HG03280 (cell line): ENCODE results near the gene SH3GL1.
A peak's percentile ranks its signal among the peaks of the same experiment; 100 is the strongest.

Experiments
- ATAC-seq: cut with Tn5 transposase; IDR thresholded peaks from one replicate; pipeline ENCODE4 v1.9.1; 2021; ENCODE audit warnings: mild to moderate bottlenecking, moderate library complexity; ENCODE audit not compliant: unreplicated experiment

Gene SH3GL1

DNA sequence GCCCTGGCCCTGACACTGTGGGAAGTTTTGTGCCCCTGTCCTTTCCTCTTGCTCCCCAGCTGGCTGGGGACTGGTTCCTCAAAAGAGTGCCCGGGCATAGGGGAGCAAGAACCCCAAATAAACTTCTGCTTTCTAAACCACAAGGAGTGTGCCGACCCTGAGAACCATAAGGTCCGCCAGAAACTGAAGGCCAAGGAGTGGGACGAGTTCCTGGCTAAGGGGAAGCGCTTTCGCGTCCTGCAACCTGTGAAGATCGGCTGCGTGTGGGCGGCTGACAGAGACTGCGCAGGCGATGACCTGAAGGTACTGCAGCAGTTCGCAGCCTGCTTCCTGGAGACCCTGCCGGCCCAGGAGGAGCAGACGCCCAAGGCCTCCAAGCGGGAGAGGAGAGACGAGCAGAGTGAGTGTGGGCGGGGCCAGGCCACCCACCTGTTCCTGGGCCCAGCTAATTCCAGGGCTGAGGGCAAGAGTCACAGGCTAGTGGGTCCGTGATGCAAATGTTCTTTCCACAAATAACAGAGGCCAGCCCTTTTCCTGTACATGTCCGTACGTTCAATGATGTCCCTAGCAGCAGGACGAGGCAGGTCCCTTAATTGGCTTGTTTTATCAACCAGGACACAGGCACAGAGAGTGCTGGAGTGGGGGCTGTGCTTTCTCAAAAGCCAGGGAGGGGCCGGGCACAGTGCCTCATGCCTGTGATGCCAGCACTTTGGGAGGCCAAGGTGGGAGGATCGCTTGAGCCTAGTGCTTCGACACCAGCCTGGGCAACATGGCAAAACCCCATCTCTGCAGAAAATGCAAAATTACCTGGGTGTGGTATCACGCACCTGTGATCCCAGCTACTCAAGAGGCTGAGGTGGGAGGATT, 31.7 kb upstream of the SH3GL1 start:
- no peak for ATAC-seq

DNA sequence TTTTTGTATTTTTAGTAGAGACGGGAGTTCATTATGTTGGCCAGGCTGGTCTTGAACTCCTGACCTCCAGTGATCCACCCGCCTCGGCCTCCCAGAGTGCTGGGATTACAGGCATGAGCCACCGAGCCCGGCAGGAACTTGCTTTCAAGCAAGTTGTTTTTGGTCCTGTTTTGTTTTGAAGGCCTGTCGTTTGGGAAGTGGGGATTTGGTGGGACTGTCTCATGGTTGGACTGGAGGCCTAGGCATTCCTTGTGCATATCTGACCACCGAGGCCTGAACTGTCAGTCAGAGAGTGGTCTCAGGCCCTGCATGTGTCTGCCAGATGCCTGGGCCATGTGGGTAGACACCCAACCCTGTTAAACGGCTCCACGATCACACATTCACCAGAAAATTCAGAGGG, 30.9 kb upstream of the SH3GL1 start:
- no peak for ATAC-seq

- no peak for ATAC-seq
Measured at GRCh38 chr19:4430760-4431159, 30.4 kb upstream of the SH3GL1 start.

DNA sequence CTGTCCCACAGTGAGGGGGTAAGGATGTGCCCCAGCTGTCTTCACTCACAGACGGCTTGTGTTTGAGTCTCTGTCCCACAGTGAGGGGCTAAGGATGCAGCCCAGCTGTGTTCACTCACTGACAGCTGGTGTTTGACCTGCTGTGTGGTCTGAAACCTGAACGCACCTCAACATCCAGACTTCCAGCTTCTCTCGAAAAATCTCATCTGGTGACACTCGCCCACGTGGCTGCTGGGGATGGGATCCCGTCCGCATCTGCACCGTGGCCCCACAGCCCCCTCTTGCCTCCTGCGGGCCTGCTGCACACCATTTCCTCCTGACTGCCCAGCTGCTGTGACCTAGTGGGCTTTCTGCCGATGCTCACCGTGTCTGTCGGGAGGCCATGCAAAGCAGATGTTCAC, 29.4 kb upstream of the SH3GL1 start:
- ATAC-seq: no peak

- ATAC-seq: no peak
Measured at GRCh38 chr19:4429256-4429655, 28.9 kb upstream of the SH3GL1 start.

DNA sequence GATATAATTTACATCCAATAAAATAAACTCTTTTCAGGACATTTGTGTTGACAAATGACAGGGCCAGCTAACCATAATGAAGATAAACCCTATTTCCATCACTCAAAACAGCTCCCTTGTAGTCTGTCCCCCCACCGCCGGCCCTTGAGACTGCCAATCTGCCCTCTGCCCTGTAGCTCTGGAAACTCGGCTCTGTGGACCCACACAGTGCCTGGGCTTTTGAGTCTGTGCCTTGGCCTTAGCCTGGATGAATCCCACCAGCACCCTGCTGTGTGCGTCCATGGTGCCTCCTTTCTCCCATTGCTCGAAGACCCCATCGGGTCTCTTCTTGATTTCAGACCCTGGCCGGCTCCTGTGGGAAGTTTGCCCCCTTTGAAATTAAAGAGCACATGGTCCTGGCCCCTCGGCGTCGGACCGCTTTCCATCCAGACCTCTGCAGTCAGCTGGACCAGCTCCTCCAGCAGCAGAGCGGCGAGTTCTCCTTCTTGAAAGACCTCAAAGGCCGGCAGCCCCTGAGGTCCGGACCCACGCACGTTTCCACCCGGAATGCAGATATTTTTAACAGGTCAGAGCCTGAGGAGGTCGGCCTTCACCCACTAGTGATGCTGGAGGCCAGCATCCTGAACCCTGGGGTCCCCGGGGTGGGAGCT, 28.1 kb upstream of the SH3GL1 start:
- no peak for ATAC-seq

DNA sequence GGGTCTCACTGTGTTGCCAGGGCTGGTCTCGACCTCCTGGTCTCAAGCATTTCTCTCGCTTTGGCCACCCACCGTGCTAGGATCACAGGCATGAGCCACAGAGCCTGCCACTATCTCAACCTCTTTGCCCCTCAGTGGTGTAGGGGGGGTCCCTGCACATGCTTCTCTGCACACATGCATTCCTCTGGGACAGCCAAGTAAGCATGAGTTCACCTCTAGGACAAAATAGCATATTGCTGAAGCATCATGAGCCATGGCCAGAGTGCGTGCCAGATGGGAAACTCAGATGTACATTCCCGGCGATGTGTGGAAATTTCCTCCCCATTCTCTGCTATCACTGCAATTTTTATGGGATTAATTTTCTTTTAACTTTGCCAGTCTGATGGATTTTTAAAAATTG, 25.2 kb upstream of the SH3GL1 start:
- ATAC-seq: no peak

DNA sequence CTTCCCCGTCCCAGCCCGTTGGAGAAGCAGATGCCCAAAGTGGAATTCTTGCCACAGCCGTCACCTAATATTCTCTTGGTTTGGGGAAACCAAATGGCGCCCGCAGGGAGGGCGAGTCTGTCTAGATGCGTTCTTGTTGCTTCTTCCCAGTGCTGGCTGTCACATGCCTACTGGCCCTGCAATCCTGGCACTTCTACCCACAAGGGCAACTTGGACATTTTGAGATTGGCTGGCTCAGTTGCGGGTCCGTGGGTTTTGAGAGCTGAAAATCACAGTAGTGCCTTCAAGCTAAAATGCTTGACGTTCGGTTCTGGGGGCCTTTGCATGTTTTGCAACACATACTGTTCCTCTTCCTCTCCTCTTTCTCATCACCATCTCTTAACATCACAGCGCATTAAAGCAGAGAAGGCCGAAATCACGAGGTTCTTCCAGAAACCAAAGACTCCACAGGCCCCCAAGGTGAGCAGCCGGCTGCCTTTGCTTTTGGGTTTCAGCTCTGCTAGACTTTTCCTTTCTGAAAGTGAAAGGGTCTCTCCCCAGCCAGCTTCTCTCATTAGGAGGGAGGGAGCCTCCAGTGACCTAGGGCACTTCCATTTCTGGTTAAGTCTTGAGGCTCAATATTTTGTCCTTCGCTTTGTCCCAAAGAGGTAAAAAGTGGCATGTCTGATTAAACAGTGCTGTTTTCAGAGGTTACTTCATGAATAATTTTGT, 23.2 kb upstream of the SH3GL1 start:
- ATAC-seq: no peak

DNA sequence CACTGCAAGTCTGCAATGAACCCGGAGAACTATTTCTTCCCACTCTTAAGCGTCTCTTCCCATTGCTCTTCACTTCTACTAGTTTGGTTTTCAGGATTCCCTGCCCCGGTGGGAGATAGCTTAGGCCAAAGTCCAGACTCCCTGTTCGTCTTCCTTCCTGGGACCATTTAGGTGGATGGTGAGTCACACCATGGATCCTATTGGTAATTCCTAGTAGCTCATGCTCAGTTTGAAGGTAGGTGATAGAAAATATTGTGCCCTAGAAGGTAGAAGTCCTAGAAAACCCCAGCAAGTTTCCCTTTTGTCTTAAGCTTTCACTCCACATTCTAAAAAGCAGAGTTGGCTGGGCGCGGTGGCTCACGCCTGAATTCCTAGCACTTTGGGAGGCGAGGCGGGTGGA, 15.9 kb upstream of the SH3GL1 start:
- ATAC-seq: no peak

- ATAC-seq: no peak
Measured at GRCh38 chr19:4415352-4415751, 15.0 kb upstream of the SH3GL1 start.

DNA sequence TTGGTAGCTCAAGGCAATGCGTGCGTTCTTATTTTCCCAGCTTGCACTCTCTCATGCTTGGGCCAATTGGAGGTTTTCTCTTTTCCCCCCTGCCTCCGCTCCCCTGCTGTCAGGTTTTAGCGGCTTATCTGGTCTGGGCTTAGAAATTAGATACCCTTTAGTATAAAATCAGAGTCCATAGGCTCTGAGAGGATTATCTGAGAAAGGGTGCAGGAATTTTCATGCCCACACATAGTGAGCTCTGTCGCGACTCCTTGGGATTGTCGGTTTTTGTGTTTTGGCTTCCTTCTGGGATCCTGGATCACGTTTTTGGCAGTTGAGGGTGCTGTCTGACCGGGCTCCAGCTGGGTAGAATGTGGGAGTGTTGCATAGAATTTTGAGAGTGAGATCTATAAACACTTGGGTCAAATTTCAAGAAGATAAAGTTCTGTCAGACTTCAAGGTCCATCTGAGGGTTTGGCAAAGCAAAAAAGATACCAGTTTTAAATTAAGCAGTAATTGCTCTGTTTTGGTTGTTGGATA, 14.5 kb upstream of the SH3GL1 start:
- no peak for ATAC-seq

DNA sequence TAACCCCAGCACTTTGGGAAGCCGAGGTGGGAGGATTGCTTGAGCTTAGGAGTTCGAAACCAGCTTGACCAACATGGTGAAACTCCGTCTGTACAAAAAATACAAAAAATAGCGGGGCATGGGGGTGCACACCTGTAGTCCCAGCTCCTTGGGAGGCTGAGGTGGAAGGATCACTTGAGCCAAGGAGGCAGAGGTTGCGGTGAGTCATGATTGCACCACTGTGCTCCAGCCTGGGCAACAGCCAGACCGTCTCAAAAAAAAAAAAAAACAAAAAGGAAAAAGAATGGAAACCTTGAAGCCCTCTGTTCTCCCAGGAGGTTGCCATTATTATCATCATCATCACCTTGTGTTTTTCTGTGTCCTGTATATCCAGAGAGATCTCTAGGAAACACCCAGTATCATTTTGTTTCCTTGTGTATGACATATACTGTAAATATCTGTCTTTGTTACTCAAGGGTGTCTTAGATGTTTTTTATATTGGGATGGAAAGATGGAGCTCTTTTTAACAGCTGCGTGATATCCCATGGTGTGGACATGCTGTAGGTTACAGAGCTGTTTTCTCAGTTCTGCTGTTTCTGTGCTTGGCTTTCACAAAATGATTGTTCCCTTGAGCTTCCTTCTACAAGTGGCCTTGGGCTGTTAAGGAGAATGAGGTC, 13.9 kb upstream of the SH3GL1 start:
- no peak for ATAC-seq

DNA sequence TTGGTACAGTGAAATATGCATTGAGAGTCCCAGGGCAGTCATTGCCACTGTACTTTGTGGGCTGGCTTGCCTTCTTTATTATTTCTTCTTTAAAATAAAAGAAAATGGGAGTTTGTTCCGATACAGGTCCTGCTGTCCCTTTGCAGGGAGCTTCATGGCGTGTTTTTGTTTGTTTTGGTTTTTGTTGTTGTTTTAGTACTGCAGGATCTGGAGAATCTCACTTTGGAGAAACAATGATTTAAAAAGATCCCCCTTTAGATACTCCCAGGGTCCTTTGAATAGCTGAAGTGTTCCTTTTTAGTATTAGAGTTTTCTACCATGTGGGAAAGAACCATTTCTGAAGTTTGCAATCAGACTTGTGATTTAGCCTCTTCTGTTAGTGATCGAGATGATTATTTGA, 13.2 kb upstream of the SH3GL1 start:
- no peak for ATAC-seq

GRCh38 chr19:4409123-4409933, 9.0 kb upstream of the SH3GL1 start:
- ATAC-seq: no peak

GRCh38 chr19:4406626-4407025, 6.3 kb upstream of the SH3GL1 start:
- no peak for ATAC-seq

- ATAC-seq: no peak
Measured at GRCh38 chr19:4405977-4406376, 5.6 kb upstream of the SH3GL1 start.

DNA sequence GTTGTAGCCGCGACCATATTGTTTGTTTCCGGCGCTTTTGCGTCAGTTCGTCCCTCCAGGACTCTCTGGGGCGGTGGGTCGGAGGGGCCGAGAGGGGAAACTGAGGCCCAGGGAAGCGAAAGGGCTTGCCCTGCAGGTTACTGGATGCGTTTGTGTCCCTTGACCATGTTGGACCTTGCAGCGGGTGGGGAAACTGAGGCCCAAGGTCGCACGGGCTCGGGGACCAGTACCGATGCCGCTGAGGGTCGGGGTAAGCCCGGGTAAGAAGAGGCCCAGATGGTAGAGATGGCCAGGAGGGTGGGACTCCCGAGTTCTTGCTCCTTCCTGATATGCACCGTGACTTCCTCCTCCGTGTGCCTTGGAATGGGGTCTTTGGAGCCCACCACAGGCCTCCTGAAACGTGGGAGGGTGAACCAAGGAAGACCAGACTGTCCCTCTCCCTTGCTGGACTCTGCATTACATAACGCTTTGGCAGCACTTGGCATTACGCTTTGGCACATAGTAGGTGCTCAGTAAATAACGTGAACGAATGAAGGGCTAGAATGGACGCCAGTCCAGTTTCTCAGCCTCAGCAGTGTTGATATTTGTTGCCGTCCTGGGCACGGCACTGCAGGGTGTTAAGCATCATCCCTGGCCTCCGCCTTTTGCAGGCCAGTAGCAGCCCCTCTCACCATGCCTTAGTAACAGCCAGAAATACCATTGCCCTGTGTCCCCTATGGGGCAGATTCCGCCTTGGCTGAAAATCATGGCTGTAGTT, 2.8 kb upstream of the SH3GL1 start:
- no peak for ATAC-seq

GRCh38 chr19:4402171-4403004, 2.0 kb upstream of the SH3GL1 start, which contains the start of gene CHAF1A:
CHAF1A (plus strand) TSS chr19:4402640; CDS start chr19:4402763, 123 bp downstream.
- peak; percentile 77 for ATAC-seq

DNA sequence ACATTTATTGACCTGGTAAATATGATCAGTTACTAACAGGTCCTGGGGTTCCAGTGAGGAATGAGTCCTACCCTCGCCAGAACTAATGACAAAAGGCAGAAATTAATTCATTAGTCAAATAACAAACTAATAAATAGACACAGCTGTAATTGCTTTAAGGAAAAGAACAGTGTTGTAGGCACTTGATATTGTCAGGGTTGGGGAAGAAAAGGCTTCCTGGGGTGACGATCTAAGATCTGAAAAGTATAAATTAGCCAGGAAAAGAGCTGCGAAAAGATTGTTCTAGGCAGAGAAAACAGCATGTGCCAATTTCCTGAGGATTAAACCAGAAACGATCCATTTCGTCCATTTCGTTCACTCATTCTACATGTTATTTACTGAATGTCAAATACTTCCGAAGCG, 1.4 kb upstream of the SH3GL1 start:
- no peak for ATAC-seq
